B cell (primary cell): ENCODE results near the gene PRSS23. TPM values are rescaled to one million over a fixed set of nuclear protein-coding genes. Genes with fewer than 3 reads are reported as not detected.
A peak's percentile ranks its signal among the peaks of the same experiment; 100 is the strongest.

ENCODE experiments used
- ATAC-seq: fragments of 200-7000 bp; cut with Tn5 transposase; one replicate; pipeline ENCODE4 v1.10.0; 2021; ENCODE audit warnings: low read depth, mild to moderate bottlenecking, moderate number of reproducible peaks, moderate library complexity
- CTCF ChIA-PET: fragments of 350-600 bp; sonication (Branson Sonifier 250); formaldehyde crosslinking; loops from one replicate; lab custom pipeline; 2021; ENCODE audit warnings: antibody characterized with exemption, inconsistent platforms; lab: Charles Lee
- POLR2A ChIA-PET: fragments of 350-600 bp; sonication (Branson Sonifier 250); formaldehyde crosslinking; loops from one replicate; lab custom pipeline; 2021; ENCODE audit warnings: antibody characterized with exemption; lab: Charles Lee
- DNase-seq: peaks from one replicate; pipeline ENCODE4 v3.0.0; 2013
- H2AFZ ChIP-seq: 2 replicates; pipeline ENCODE4 v1.6.1; 2012; ENCODE audit warnings: mild to moderate bottlenecking, low read depth, low read length; ENCODE audit not compliant: insufficient read depth, poor library complexity, severe bottlenecking
- H3K27ac ChIP-seq, 2 donors: 1 replicate in 1 of 2; 2 replicates in 1 of 2; pipeline ENCODE4 v1.5.1; 2012 to 2013; ENCODE audit warnings: low read length in 2 of 2, mild to moderate bottlenecking in 2 of 2, moderate library complexity in 1 of 2
- H3K27me3 ChIP-seq, 4 experiments: fragments of 200-600 bp in 1 of 4; sonication (generic) in 1 of 4; replicated peaks in 1 of 4; 1 replicate in 2 of 4; 2 replicates in 2 of 4; pipeline versions ENCODE4 v1.6.1 to v1.7.0; 2013 to 2016; ENCODE audit warnings: low read length in 3 of 4, mild to moderate bottlenecking in 2 of 4, mixed read lengths in 1 of 4, moderate library complexity in 1 of 4; ENCODE audit not compliant: insufficient read depth in 4 of 4, control insufficient read depth in 3 of 4; ENCODE audit errors: control extremely low read depth in 1 of 4
- H3K36me3 ChIP-seq, 2 experiments: replicated peaks in 1 of 2; 1 replicate in 1 of 2; 2 replicates in 1 of 2; pipeline versions ENCODE4 v1.6.1 to v1.7.1; 2013; ENCODE audit warnings: low read length in 1 of 2; ENCODE audit not compliant: insufficient read depth in 2 of 2, control insufficient read depth in 1 of 2; ENCODE audit errors: control extremely low read depth in 1 of 2, extremely low read depth in 1 of 2
- H3K4me1 ChIP-seq, 2 donors: fragments of 200-600 bp in 1 of 2; sonication (generic) in 1 of 2; 1 replicate in 1 of 2; 2 replicates in 1 of 2; pipeline versions ENCODE4 v1.5.1 to v1.6.1; 2013 to 2017; ENCODE audit warnings: low read length in 2 of 2; ENCODE audit not compliant: control insufficient read depth in 2 of 2, insufficient read depth in 2 of 2
- H3K4me2 ChIP-seq: replicated peaks from 2 replicates; pipeline ENCODE3; 2012; ENCODE audit warnings: mild to moderate bottlenecking, low read depth, low read length; ENCODE audit not compliant: poor library complexity, severe bottlenecking
- H3K4me3 ChIP-seq, 5 experiments: fragments of 200-600 bp in 1 of 5; sonication (generic) in 1 of 5; 1 replicate in 3 of 5; 2 replicates in 2 of 5; pipeline versions ENCODE4 v1.5.1 to v1.7.0; 2011 to 2016; ENCODE audit warnings: low read length in 4 of 5, mild to moderate bottlenecking in 4 of 5, low read depth in 2 of 5, control low read depth in 1 of 5, moderate library complexity in 1 of 5; ENCODE audit not compliant: insufficient read depth in 1 of 5; ENCODE audit errors: control extremely low read depth in 1 of 5, extremely low read depth in 1 of 5
- H3K79me2 ChIP-seq: fragments of 200-600 bp; sonication (generic); one replicate; pipeline ENCODE4 v1.6.0; 2016; ENCODE audit warnings: low read length; ENCODE audit not compliant: control insufficient read depth, insufficient read depth
- H3K9ac ChIP-seq: fragments of 200-600 bp; sonication (generic); 2 replicates; pipeline ENCODE4 v1.6.1; 2017; ENCODE audit warnings: mild to moderate bottlenecking, low read length, moderate library complexity
- H3K9me3 ChIP-seq, 3 donors: one replicate each; pipeline versions ENCODE4 v1.6.1 to v1.7.1; 2013; ENCODE audit warnings: low read length in 2 of 3; ENCODE audit not compliant: control insufficient read depth in 2 of 3, insufficient read depth in 1 of 3; ENCODE audit errors: control extremely low read depth in 1 of 3
- H4K20me1 ChIP-seq: 2 replicates; pipeline ENCODE4 v1.6.0; 2012; ENCODE audit warnings: mild to moderate bottlenecking, low read length; ENCODE audit not compliant: insufficient read depth, control insufficient read depth, poor library complexity, severe bottlenecking
- H3K27ac Mint-ChIP-seq: one replicate; pipeline ENCODE4 v1.8.0; 2021; ENCODE audit warnings: mixed read lengths
- H3K27me3 Mint-ChIP-seq: one replicate; pipeline ENCODE4 v1.8.0; 2021; ENCODE audit warnings: mixed read lengths
- H3K4me1 Mint-ChIP-seq: one replicate; pipeline ENCODE4 v1.8.0; 2021; ENCODE audit warnings: mixed read lengths
- H3K4me3 Mint-ChIP-seq: one replicate; pipeline ENCODE4 v1.8.0; 2021; ENCODE audit warnings: mixed read lengths
- H3K9me3 Mint-ChIP-seq: one replicate; pipeline ENCODE4 v1.8.0; 2022; ENCODE audit warnings: mixed read lengths; ENCODE audit not compliant: insufficient read depth
- EZH2 ChIP-seq: IDR thresholded peaks from 2 replicates; pipeline ENCODE4 v1.6.1; 2012; ENCODE audit warnings: borderline replicate concordance, low read depth, mild to moderate bottlenecking, moderate library complexity, low read length; ENCODE audit not compliant: insufficient read depth, poor library complexity, severe bottlenecking
- WGBS: methylation state at CpG from one replicate; pipeline ENCODE4 v1.1.5; 2013; ENCODE audit warnings: missing lambda C conversion rate; ENCODE audit not compliant: insufficient coverage; 5-methylcytosine and 5-hydroxymethylcytosine counted together
- intact Hi-C: fragments of 100-400 bp; cut with micrococcal nuclease; formaldehyde crosslinking; loops from one replicate; pipeline ENCODE4 v1.10.0; 2022
- polyA plus RNA-seq: library from polyadenylated mRNA; depleted of rRNA; stranded (reverse); fragments of >200 nt; gene quantifications from 2 replicates; pipeline ENCODE4 v1.2.3, GENCODE V29; 2012
- total RNA-seq, 2 donors: library from RNA; stranded (reverse); fragments of 120-200 nt in 1 of 2; gene quantifications; 1 replicate in 1 of 2; 2 replicates in 1 of 2; pipeline versions ENCODE4 v1.2.3 to v1.2.4, GENCODE V29; 2013 to 2022
- TF ChIP-seq, protein P1 (sequence below): fragments of 200-600 bp; IDR thresholded peaks from one replicate; pipeline ENCODE4 v1.8.0; 2022; ENCODE audit warnings: antibody characterized with exemption, mild to moderate bottlenecking

The PRSS23 gene
- total and polyA plus RNA-seq, 2 donors (not counting 1 experiment from before 2014, with no cell fraction given), result 0.03 TPM; not detected in 1

DNA sequence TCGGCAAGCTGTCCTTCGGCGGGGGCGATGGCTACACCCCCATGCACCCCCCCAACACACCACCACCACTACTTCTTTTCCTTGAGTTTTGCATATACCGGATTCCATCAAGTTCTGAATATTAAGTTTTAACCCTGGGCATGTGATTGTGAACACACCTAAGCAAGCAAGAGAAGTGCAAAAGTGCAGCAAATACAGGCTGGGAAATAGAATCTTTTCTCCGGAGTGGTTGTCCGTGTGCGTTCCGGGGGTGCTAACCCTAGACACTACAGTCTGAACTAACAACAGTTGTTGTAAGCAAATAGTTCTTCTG is 574 bp downstream of the PRSS23 start:
- H3K4me3 Mint-ChIP-seq, result peak overlapping the region; percentile 55
- ATAC-seq, result no peak
- TF ChIP-seq, protein P1, sequence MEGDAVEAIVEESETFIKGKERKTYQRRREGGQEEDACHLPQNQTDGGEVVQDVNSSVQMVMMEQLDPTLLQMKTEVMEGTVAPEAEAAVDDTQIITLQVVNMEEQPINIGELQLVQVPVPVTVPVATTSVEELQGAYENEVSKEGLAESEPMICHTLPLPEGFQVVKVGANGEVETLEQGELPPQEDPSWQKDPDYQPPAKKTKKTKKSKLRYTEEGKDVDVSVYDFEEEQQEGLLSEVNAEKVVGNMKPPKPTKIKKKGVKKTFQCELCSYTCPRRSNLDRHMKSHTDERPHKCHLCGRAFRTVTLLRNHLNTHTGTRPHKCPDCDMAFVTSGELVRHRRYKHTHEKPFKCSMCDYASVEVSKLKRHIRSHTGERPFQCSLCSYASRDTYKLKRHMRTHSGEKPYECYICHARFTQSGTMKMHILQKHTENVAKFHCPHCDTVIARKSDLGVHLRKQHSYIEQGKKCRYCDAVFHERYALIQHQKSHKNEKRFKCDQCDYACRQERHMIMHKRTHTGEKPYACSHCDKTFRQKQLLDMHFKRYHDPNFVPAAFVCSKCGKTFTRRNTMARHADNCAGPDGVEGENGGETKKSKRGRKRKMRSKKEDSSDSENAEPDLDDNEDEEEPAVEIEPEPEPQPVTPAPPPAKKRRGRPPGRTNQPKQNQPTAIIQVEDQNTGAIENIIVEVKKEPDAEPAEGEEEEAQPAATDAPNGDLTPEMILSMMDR, result no peak
- no peak for TF ChIP-seq EZH2
- DNase-seq, result no peak
- CTCF ChIA-PET, result no interaction called here
- peak overlapping the region; percentile 64 for H3K4me2 ChIP-seq
- H3K27ac ChIP-seq, result no peak overlapping the region
- intact Hi-C loops, result no loop called here
- peaks cover 0 to 27% (median 16%) of the 10 kb centered on the region in 4 experiments for H3K27me3 ChIP-seq
- no peaks in the 10 kb centered on the region for H4K20me1 ChIP-seq
- H3K79me2 ChIP-seq, result no peaks in the 10 kb centered on the region
- H3K9me3 ChIP-seq, result no peaks in the 10 kb centered on the region
- H3K27ac Mint-ChIP-seq, result no peak overlapping the region
- H3K4me1 ChIP-seq, result peaks cover 8% of the 10 kb centered on the region in 2 donors
- H3K4me3 ChIP-seq, result no peak overlapping the region
- POLR2A ChIA-PET, result no interaction called here
- WGBS, result 3% methylated on average over 5 of the region's 9 CpGs
- H3K27me3 Mint-ChIP-seq, result peaks cover 56% of the 10 kb centered on the region
- no peaks in the 10 kb centered on the region for H3K9me3 Mint-ChIP-seq
- H3K4me1 Mint-ChIP-seq, result peaks cover 12% of the 10 kb centered on the region
- H2AFZ ChIP-seq, result peak overlapping the region; percentile 28
- no peak overlapping the region for H3K9ac ChIP-seq
- no peaks in the 10 kb centered on the region for H3K36me3 ChIP-seq

DNA sequence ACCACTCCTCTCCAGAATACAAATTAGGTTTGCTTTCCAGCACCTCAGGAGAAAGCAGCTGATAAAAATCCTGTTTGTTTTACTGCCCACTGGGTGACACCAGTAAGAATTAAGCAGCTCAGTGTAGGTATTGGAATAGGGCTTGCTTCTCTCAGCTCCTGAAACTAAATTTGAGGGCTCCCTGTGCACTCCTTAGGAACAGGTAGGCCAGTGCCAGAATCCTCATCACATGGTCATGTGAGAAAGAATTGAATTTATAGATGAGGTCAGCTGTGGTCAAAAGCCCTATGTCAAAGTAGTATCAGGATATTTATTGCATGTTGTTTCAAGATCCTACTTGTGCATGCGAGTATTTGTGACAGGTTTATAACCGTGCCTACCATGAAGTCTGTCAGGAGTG is 1.0 kb downstream of the PRSS23 start:
- intact Hi-C loops, result no loop called here
- Mint-ChIP-seq H3K27ac (no peak overlapping the region), H3K4me3 (no peak overlapping the region), H3K9me3 (no peaks in the 10 kb centered on the region), H3K27me3 (peaks cover 57% of the 10 kb centered on the region), H3K4me1 (peaks cover 12% of the 10 kb centered on the region)
- H3K4me2 ChIP-seq, result no peak overlapping the region
- ChIA-PET CTCF (no interaction called here), POLR2A (no interaction called here)
- DNase-seq (no peak), ATAC-seq (no peak)
- no peak overlapping the region for H3K4me3 ChIP-seq
- H3K79me2 ChIP-seq, result no peaks in the 10 kb centered on the region
- H3K9ac ChIP-seq, result no peak overlapping the region
- peaks cover 0 to 27% (median 16%) of the 10 kb centered on the region in 4 experiments for H3K27me3 ChIP-seq
- no peaks in the 10 kb centered on the region for H4K20me1 ChIP-seq
- WGBS, result 93% methylated on average over 2 of the region's 2 CpGs
- H3K36me3 ChIP-seq, result no peaks in the 10 kb centered on the region
- no peak overlapping the region for H2AFZ ChIP-seq
- no peaks in the 10 kb centered on the region for H3K9me3 ChIP-seq
- no peak for TF ChIP-seq EZH2
- TF ChIP-seq, protein P1, result no peak
- no peak overlapping the region for H3K27ac ChIP-seq
- peaks cover 8% of the 10 kb centered on the region in 2 donors for H3K4me1 ChIP-seq
